Progenitor cell of endocrine pancreas (in vitro differentiated cells): ENCODE data around the gene EPHA4. TPM values are rescaled to one million over a fixed set of nuclear protein-coding genes. Genes with fewer than 3 reads are reported as not detected.

Source experiments
- DNase-seq: peaks from one replicate; pipeline ENCODE4 v3.0.0; 2021; ENCODE audit warnings: low spot score; ENCODE audit not compliant: unreplicated experiment
- H3K27ac Mint-ChIP-seq: 2 replicates; pipeline ENCODE4 v1.8.0; 2021; ENCODE audit warnings: mild to moderate bottlenecking, moderate library complexity, mixed read lengths
- H3K27me3 Mint-ChIP-seq: 2 replicates; pipeline ENCODE4 v1.8.0; 2021; ENCODE audit warnings: mixed read lengths
- H3K36me3 Mint-ChIP-seq: 2 replicates; pipeline ENCODE4 v1.8.0; 2022; ENCODE audit warnings: mixed read lengths; ENCODE audit not compliant: insufficient read depth
- H3K4me1 Mint-ChIP-seq: 2 replicates; pipeline ENCODE4 v1.8.0; 2021; ENCODE audit warnings: low read depth, mixed read lengths
- H3K4me3 Mint-ChIP-seq: 2 replicates; pipeline ENCODE4 v1.8.0; 2021; ENCODE audit warnings: low read depth, mild to moderate bottlenecking, moderate library complexity, mixed read lengths
- H3K9me3 Mint-ChIP-seq: 2 replicates; pipeline ENCODE4 v1.8.0; 2021; ENCODE audit warnings: low read depth, mixed read lengths
- total RNA-seq: library from RNA; stranded (reverse); gene quantifications from 2 replicates; pipeline ENCODE4 v1.2.1, GENCODE V29; 2021
- TF ChIP-seq, protein P1 (sequence below): fragments of 200-600 bp; sonication (generic); IDR thresholded peaks from one replicate; pipeline ENCODE4 v1.5.0; 2021; ENCODE audit warnings: antibody characterized with exemption, mild to moderate bottlenecking; ENCODE audit not compliant: unreplicated experiment

Gene EPHA4
- total RNA-seq, 1 donor from 2014 or later, result 41.4 TPM

DNA sequence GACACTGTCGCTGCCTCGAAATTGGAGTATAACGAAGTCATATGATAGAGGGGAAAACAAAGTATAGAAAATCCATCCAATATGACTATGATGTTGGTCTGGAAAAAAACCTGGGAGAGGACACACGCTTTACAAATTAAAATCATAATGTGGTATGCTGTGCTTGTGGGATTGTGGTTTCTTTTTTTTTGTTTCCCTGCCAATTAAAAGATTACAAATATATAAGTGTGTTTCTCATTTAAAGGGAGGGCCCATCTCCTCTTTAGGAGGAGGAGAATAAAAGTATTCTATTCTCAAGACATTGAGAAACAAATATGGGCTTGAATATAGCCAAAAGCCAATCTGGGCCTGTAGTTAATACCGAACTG is 86.6 kb downstream of the EPHA4 start:
- H3K27me3 Mint-ChIP-seq, result no peaks in the 10 kb centered on the region
- no peaks in the 10 kb centered on the region for H3K9me3 Mint-ChIP-seq
- TF ChIP-seq, protein P1, sequence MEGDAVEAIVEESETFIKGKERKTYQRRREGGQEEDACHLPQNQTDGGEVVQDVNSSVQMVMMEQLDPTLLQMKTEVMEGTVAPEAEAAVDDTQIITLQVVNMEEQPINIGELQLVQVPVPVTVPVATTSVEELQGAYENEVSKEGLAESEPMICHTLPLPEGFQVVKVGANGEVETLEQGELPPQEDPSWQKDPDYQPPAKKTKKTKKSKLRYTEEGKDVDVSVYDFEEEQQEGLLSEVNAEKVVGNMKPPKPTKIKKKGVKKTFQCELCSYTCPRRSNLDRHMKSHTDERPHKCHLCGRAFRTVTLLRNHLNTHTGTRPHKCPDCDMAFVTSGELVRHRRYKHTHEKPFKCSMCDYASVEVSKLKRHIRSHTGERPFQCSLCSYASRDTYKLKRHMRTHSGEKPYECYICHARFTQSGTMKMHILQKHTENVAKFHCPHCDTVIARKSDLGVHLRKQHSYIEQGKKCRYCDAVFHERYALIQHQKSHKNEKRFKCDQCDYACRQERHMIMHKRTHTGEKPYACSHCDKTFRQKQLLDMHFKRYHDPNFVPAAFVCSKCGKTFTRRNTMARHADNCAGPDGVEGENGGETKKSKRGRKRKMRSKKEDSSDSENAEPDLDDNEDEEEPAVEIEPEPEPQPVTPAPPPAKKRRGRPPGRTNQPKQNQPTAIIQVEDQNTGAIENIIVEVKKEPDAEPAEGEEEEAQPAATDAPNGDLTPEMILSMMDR, result no peak

DNA sequence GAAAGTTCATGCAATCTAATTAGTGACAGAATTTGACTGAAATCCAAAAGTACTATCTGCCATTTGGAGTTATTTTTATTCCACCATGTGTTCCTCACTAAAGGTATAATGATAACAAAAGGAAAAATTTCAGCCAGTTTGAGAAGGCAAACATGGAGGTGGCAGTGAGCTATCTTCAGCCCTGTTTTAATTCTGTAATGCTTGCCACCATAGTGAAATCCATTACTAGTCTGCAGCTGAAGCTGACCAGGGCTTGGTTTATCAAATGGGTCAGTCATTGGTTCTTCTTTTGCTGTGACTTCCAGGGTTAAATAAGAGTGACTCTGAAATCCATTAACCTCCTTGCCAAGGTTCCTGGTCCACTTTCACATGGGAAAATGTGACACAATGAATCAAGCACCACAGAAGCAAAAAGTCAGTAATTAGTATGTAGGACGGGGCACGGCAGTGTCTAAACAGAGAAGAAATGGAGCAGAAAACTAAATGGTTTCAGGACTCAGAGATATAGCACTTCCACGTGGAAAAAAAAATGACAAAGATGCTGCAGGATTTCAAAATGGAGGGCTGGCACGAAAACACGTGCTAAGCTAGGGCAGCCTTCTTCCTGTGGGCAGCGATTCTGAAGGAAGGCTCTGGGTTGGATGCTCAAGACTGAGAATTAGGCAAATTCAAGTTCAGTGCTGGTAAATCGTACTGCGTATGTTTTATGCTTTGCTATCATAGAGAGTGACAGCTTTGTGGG is 87.2 kb downstream of the EPHA4 start:
- H3K4me3 Mint-ChIP-seq, result no peak overlapping the region
- H3K27me3 Mint-ChIP-seq, result no peaks in the 10 kb centered on the region
- H3K4me1 Mint-ChIP-seq, result no peaks in the 10 kb centered on the region
- TF ChIP-seq, protein P1, result no peak
- no peak overlapping the region for H3K27ac Mint-ChIP-seq
- no peak for DNase-seq
- no peaks in the 10 kb centered on the region for H3K9me3 Mint-ChIP-seq
- H3K36me3 Mint-ChIP-seq, result peaks cover 8% of the 10 kb centered on the region

More for the DNA sequence above, 86.6 kb downstream of the EPHA4 start:
- Mint-ChIP-seq H3K27ac (no peak overlapping the region), H3K4me3 (no peak overlapping the region), H3K36me3 (peaks cover 8% of the 10 kb centered on the region), H3K4me1 (peaks cover 1% of the 10 kb centered on the region)
- no peak for DNase-seq

- Mint-ChIP-seq H3K4me3 (no peak overlapping the region), H3K9me3 (no peaks in the 10 kb centered on the region), H3K36me3 (peaks cover 8% of the 10 kb centered on the region), H3K27me3 (no peaks in the 10 kb centered on the region), H3K4me1 (peaks cover 2% of the 10 kb centered on the region), H3K27ac (no peak overlapping the region)
- DNase-seq, result no peak
- TF ChIP-seq, protein P1, result no peak
Measured at GRCh38 chr2:221482666-221483455, 89.2 kb downstream of the EPHA4 start.

GRCh38 chr2:221480821-221481220 is 91.3 kb downstream of the EPHA4 start:
- Mint-ChIP-seq H3K9me3 (no peaks in the 10 kb centered on the region), H3K4me1 (peaks cover 2% of the 10 kb centered on the region), H3K4me3 (no peak overlapping the region), H3K27ac (no peak overlapping the region), H3K36me3 (peaks cover 11% of the 10 kb centered on the region), H3K27me3 (no peaks in the 10 kb centered on the region)
- TF ChIP-seq, protein P1, result no peak
- no peak for DNase-seq

GRCh38 chr2:221480163-221480562 is 91.9 kb downstream of the EPHA4 start:
- Mint-ChIP-seq H3K27me3 (no peaks in the 10 kb centered on the region), H3K4me3 (no peak overlapping the region), H3K4me1 (peaks cover 2% of the 10 kb centered on the region), H3K36me3 (peaks cover 12% of the 10 kb centered on the region), H3K9me3 (no peaks in the 10 kb centered on the region), H3K27ac (no peak overlapping the region)
- TF ChIP-seq, protein P1, result no peak
- no peak for DNase-seq
